ENCODE results near the gene SMYD3. TPM values are rescaled to one million over a fixed set of nuclear protein-coding genes. Genes with fewer than 3 reads are reported as not detected.

The SMYD3 gene
- total RNA-seq, 4 donors from 2014 or later: 7.6 to 26.3 (median 13.4) TPM

GRCh38 chr1:246540738-246541491, 33.8 kb upstream of the SMYD3 start:
- no peak for ATAC-seq (ENCODE audit: low FRiP score)

GRCh38 chr1:246537887-246538286, 30.8 kb upstream of the SMYD3 start:
- ATAC-seq (ENCODE audit: low FRiP score) (no peak), DNase-seq (ENCODE audit: low spot score) (no peak)
- TF ChIP-seq, protein P1, sequence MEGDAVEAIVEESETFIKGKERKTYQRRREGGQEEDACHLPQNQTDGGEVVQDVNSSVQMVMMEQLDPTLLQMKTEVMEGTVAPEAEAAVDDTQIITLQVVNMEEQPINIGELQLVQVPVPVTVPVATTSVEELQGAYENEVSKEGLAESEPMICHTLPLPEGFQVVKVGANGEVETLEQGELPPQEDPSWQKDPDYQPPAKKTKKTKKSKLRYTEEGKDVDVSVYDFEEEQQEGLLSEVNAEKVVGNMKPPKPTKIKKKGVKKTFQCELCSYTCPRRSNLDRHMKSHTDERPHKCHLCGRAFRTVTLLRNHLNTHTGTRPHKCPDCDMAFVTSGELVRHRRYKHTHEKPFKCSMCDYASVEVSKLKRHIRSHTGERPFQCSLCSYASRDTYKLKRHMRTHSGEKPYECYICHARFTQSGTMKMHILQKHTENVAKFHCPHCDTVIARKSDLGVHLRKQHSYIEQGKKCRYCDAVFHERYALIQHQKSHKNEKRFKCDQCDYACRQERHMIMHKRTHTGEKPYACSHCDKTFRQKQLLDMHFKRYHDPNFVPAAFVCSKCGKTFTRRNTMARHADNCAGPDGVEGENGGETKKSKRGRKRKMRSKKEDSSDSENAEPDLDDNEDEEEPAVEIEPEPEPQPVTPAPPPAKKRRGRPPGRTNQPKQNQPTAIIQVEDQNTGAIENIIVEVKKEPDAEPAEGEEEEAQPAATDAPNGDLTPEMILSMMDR (IDR thresholded peaks at IDR 0.05): no peak

More at GRCh38 chr1:246540738-246541491, 33.8 kb upstream of the SMYD3 start:
- TF ChIP-seq, protein P1 (IDR thresholded peaks at IDR 0.05): no peak
- DNase-seq (ENCODE audit: low spot score): no peak

- TF ChIP-seq, protein P1 (IDR thresholded peaks at IDR 0.05): no peak
- DNase-seq (ENCODE audit: low spot score) (no peak), ATAC-seq (ENCODE audit: low FRiP score) (no peak)
Observed at GRCh38 chr1:246537441-246537840, 30.4 kb upstream of the SMYD3 start.

GRCh38 chr1:246534114-246534513, 27.0 kb upstream of the SMYD3 start:
- ATAC-seq (ENCODE audit: low FRiP score): no peak
- TF ChIP-seq, protein P1 (IDR thresholded peaks at IDR 0.05): no peak
- no peak for DNase-seq (ENCODE audit: low spot score)

- no peak for ATAC-seq (ENCODE audit: low FRiP score)
- DNase-seq (ENCODE audit: low spot score): no peak
- TF ChIP-seq, protein P1 (IDR thresholded peaks at IDR 0.05): no peak
Observed at GRCh38 chr1:246533371-246533905, 26.4 kb upstream of the SMYD3 start.

GRCh38 chr1:246532519-246532918, 25.4 kb upstream of the SMYD3 start:
- ATAC-seq (ENCODE audit: low FRiP score): no peak
- DNase-seq (ENCODE audit: low spot score): no peak
- TF ChIP-seq, protein P1 (IDR thresholded peaks at IDR 0.05): no peak

DNA sequence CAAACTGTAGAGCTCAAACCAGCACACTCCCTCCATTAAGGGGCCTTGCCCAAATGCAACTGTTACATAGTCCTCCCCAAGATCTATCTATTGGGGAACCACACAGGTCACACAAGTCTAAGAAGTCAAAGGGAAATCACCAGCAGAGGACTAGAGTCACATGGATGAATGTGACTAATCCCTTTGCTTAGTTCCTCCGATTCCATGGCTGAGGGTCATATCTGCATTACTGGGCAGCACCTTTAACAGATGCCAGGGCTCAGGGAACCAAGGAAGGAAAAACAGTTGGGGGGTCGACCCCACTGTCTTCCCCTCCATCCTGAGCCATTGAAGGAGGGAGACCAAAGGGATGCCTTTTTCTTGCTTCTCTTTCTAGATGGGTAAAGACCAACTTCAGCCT, 23.4 kb upstream of the SMYD3 start:
- TF ChIP-seq, protein P1 (IDR thresholded peaks at IDR 0.05): no peak
- ATAC-seq (ENCODE audit: low FRiP score) (no peak), DNase-seq (ENCODE audit: low spot score) (no peak)

Data from omental fat pad (tissue), 4 donors.